HT1080 (cell line): ENCODE data around the gene TGFBI. TPM values are rescaled to one million over a fixed set of nuclear protein-coding genes. Genes with fewer than 3 reads are reported as not detected.

Experiments used
- DNase-seq: peaks from one replicate; pipeline ENCODE4 v3.0.0-alpha.2; 2015; ENCODE audit warnings: low read depth
- small RNA-seq: library from RNA; depleted of rRNA; stranded (forward); fragments of <200 nt; gene quantifications from one replicate; pipeline ENCODE3, GENCODE V24; 2014
- total RNA-seq: library from RNA; depleted of rRNA; stranded (reverse); fragments of >200 nt; shearing (Covaris generic); gene quantifications from 2 replicates; pipeline ENCODE4 v1.2.3, GENCODE V29; 2014; rRNA removed

Gene TGFBI
- total RNA-seq, 1 experiment from 2014 or later, result 34.9 TPM

DNA sequence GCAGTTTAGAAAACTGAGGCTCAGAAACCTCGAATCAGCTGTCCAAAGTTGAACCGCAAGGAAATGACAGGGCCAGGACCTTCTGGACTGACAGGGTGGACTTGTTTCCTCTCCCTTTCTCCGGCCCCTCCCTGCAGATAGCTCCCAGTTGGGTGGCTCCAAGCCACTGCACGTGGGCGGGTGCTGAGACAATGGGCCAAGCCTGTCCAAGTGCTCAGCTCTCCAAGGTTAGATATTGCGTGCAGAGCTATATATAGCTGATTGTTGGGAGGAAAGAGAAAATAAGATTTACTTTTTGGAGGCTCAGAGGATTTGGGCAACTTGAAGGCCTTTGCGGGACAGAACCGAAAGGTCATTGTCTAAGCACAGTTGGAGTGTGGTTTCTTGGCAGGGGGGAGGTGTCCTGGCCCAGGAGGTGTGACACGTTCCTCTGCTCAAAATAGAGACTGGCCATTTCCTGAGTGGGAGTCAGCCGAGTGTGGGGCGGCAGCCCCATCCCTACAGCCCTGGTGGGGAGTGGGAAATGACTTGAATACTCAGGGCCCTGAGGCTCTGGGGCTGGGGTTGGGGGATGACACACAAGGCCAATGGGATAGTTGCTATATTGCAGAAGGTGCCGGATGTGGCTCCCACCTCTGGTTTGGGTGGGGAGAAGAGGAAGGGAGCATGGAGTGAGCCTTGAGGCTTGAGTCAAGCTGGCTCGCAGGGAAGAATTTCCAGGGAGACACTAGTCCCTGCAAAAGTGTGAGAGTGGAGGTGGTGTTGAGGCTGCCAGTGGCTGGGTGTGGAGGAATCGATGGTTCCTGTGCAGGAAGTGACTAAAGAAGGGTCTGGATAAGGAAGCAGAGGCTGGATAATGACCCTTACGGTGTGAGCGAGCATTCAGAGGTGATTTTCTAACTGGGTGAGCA lies 59.4 kb downstream of the TGFBI start:
- DNase-seq, result no peak

DNA sequence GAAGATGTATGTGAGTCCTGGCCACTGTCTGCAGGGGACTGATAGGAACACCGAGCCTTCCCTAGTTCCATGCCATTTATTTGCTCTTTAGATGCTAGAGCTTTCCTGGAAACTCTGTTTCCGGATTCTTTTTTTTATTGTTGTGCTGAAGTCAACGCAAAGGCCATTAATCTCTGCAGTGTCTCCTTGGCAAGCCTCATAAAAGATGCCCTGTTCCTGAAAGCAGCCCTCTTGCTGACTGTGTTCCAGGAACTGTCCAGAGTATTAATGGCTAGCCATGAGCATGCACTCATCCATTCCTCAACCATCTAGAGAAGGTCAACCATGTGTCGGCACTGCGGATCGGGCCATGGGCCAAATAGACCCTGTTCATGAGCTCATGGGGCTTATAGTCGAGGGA lies 61.0 kb downstream of the TGFBI start:
- DNase-seq, result no peak

DNA sequence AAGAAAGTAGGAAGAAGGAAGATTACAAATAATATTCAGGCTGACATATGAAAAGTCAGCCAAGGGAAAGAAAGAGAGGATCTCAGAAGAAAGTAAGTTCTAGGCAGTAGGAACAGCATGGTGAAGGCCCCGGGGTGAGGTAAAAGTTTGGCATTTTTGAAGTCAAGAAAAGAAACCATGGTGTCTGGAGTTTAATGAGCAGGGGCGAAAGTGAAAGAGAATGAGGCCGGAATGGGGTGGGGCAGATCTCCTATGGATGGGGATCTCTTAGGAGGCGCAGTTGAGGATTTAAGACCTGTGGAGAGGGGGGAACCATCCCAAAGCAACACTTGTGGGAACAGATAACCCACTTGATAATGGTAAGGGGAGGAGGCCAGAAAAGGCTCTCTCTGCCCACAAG lies 61.5 kb downstream of the TGFBI start:
- no peak for DNase-seq

DNA sequence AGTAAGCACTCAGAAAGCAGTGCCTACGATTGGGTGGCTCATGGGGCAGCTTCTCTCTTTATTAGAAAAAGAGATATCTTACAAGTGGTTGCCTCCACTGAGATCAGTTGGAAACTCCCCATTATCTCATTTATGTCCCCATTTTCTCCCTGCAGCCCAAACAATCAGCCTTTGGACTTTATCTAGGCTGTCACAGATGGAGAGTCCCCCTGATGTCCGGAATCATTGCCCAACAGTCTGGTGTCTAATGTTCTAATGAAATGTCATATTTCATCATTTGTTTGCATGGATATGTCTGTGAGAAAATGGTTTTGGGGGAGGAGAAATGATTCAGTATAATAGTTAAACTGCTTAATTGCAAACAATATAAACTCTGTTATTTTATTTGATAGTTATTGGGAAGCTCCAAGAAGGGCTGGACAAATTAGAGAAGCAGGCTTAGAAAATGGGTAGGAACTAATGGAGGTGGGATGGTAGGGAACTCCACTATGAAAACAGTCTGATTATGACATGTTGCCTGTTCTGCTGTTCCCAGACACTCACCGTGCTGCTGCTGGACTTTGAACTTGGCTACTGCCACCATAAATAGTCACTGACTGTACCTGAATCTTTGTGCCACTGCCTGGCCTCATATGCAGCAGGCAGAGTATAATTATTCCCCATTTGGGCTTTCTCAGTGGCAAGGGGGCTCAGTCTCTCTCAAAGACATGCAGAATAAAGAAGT lies 65.6 kb downstream of the TGFBI start:
- DNase-seq, result no peak

DNA sequence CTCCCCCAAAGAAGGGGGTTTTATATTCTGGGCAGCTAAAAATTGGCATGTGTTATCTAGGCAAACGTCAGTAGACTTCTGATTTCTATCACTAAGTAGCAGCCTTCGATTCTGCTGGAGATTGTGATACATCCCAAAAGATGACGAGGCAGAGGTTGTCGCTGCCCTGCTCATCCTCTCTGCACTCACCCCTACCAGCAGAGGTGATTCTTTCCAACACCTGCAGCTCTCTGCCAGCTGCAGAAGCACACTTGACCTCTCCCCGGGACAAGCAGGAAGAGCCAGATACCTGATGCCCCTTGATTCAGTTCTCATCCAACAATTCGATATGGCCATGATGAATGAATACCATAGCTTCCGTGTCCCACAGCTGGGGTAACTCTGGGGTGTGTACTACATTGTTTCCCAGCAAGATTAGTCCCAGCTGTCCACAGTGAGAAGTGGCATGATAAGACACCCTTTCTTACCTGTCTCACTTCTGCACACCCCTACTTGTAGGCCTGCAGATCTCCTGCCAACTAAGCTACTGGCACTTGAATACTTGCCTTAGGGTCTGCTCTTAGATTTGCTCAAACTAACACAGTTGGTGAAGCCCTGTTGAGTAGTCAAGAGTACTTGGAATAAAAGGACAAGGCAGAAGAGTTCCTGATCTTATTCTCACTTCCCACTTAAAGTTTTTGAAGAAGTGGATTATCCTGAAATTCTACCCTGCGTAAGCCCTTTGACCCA lies 66.3 kb downstream of the TGFBI start:
- no peak for DNase-seq

DNA sequence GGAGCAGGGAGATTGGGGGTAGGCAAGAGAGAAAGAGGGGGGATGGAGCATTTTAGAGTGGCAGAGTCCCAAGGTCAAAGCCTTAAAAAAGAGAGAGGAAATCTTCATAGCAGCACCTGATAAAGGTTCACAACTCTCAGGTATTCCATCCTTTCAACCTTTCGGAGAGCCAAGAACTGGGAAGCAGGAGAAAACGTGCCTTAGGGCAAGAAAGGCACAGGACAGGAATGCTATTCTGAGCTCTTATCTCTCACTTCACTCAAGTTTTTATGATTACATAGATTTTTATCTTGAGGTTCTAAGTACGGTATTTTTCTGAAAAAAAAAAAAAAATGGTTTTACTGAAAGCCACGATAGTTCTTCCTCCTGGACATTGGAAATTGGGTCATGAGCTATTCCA lies 69.4 kb downstream of the TGFBI start:
- DNase-seq, result no peak

DNA sequence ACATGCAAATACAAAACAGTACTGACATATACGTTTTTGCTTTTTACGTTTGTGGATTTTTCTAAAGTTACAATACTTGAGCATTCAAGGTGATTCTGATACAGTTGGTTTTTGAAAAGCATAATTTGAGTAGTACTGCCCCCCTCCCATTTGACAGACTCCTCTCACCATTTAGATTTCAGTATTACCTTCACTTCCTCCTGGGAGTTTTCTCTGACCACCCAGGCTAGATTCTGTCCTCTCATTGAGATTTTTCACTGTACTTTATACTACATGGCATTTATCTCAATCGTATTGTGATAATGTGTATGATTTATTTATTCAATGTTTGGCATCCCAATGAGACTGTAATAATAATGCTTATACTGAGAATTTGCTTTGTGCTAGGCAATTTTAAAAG lies 71.1 kb downstream of the TGFBI start:
- DNase-seq, result no peak

DNA sequence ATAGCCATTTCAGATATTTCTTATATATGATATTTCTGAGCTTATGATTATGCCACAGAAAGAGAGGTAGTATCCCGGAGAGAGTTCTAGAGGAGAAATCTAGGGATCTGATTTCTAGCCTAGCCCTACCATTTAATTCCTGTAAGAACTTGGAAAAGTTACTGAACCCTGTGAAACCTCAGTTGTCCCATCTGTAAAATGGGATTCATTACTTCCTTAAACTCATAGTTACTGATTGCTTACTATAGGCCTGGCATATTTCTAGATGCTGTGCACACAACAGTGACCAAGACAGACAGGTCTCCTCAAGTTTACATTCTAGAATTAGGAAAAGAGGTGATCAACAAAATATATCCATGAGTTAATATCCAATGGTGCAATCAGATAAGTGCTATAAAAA lies 73.1 kb downstream of the TGFBI start:
- no peak for DNase-seq

DNA sequence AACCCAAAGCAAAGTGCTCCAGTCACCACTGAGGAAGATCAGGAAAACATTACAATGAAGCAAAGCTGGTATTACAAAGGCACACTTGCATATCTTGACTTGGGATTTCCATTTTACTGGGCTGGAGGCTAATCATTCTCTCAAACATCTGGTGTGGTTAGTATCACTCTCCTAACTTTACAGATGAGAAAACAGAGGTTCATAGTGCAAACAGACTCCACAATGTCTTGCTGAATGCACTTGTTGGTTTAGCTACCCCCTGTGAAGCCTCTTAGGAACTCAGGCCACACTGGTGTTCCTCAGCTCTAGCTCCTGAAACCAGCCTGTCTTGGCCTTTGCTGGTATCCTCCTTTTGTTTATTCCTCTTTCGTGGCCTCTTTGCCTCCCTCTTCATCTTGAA lies 74.3 kb downstream of the TGFBI start:
- DNase-seq, result no peak

DNA sequence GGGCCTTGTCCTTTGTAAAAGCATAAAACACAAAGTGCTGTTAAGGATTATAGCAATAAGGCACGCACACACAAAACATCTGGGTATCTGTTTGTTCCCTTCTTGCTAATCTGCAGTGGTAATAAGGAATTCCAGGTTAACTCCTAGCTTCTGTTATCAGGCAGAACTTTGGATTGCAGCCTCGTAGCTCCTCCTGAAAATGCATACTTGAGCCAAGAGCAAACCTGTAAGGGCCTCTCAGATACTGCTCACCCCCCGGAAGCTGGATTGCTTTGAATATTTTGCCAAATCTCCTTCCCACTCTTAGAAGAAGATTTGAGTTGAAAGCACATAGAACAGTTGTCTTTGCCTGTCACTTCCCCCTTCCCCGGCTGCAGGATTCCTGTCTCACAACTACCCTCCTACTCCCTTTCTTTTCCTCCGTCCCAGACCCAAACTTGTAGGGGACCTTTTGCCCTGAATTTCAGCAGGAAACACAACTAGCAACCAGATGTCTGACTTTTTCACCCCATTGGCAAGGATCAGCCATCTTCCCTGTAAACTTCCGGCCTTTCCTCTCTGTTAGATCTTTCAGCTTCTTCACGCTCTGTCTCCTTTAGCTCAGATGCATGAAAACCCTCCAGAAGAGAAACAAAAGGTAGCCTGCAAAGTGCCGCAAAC lies 75.6 kb downstream of the TGFBI start:
- DNase-seq, result no peak

DNA sequence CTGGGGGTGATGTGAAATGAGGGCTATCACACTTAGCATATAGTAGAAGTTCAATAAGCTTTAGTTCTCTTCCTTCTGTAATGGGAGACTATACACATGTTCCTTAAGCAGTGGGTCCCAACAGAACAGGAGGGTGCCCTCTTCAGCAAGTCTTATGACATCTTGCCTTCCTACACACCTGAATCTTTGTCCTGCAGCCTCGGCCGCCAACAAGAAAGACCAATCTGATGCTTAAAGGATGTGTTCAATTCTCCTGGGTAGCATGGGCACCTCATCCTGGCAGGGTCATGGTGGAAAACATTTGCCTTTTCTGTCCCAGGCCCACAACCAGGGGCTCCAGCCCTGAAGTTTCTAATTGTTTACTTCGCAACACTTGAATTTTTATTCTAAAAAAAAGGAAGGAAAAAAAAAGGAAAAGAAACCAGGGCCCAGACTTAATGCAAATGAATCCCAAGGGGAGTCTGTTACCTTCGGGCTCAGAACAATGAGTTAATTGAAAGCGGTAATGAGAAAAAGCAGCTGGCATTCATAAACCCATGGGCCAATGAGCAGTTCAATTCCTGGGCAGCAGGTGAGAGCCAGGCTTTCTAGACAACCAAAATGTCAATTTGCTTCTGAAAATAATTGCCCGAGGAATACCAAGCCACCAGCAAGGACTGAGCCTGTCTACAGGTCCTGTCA lies 77.7 kb downstream of the TGFBI start:
- DNase-seq, result no peak

DNA sequence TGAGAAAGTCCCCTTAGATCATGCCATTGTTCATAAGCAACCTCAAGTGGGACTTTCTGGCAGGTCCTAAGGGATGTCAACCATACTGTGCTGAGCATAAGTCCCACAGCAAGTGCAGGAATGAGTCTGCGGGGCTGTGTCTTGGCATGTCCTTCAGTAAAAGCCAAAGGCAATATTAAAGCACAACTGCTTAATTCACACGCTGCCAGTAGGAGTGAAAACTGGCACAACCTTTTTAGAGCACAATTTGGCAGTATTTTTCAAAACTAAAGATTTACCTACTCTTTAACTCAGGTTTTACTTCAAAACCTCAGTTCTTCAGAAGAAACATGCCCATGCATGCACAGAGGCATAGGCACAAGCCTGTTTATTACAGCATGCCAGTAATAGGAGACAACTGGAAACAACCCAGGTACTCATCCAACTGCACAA lies 79.4 kb downstream of the TGFBI start:
- DNase-seq, result no peak

DNA sequence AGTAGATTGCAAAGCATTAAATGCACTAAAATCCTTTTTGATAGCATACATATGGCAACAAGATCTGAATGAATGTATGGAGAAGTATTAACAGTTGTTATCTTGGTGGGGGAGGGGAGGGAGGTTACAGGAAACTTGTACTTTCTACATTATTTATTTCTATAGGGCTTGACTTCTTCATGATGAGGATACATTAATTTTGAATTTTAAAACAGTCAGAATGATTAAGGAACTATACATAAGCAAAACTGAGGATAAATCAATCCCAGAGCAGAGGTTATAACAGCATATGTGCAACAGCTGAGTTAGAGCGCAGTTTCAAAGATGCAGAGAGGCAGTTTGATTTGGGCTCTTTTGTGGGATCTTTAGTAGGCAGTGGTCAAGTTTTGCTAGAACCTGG lies 80.0 kb downstream of the TGFBI start:
- no peak for DNase-seq

DNA sequence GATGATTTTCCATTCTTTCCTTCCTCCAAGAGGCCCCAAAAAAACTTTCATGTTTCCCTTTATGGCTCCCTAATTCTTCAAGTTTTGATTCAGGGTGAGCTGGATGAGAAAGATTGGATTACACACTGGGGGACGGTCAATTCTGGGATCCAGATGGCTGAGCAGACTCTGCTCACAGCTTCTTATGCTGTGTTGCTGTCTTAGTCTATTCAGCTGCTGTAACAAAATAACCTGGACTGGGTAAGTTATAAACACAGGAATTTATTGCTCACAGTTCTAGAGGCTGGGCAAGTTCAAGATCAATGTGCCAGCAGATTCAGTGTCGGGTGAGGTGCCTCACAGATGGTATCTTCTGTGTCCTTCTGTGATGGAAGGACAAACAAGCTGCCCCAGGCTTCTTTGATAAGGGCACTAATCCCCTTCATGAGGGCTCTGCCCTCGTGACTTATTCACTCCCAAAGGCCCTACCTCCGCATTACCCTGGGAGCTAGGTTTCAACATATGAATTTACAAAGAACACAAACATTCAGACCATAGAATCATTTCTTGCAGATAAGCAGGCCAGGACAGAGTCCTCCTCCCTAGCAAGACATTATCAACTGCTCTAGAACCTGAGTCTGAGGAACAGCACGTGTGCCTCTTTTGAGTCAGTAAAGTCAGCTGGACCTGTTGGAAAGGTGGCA lies 80.8 kb downstream of the TGFBI start:
- DNase-seq, result no peak

Small RNA genes within 50 kb of the gene (small RNA-seq; reads per million reads assigned to genes)
- not detected for gene VTRNA2-1

Other genes with a start within 250 kb of the TGFBI start
- 1.4 TPM in 1 of 2 replicates, not detected in the other for gene SLC25A48, start 194.3 kb upstream of the TGFBI start, total RNA-seq
- not detected in 2 replicates for gene IL9, start 133.1 kb upstream of the TGFBI start, total RNA-seq
- gene LECT2, start 74.0 kb upstream of the TGFBI start, total RNA-seq, result not detected in 2 replicates
- gene SMAD5, start 103.9 kb downstream of the TGFBI start, total RNA-seq, result 57.0 and 67.8 TPM in 2 replicates
- not detected in 2 replicates for gene SMIM32, start 164.2 kb downstream of the TGFBI start, total RNA-seq